HG03196 (cell line): ENCODE results near the gene CELSR3.

Experiments
- ATAC-seq: cut with Tn5 transposase; IDR thresholded peaks from one replicate; pipeline ENCODE4 v1.9.1; 2021; ENCODE audit not compliant: unreplicated experiment

CELSR3 gene

GRCh38 chr3:48662753-48663488 lies at the start of gene CELSR3:
CELSR3 (minus strand) TSS chr3:48662886; CDS start chr3:48662634, 252 bp downstream.
- ATAC-seq: no peak

GRCh38 chr3:48711727-48712126 lies 49.0 kb upstream of the CELSR3 start:
- no peak for ATAC-seq

- ATAC-seq: no peak
These were observed 46.4 kb upstream of the CELSR3 start for GRCh38 chr3:48709051-48709461.

GRCh38 chr3:48708481-48708889 lies 45.8 kb upstream of the CELSR3 start:
- ATAC-seq: no peak

GRCh38 chr3:48707157-48707556 lies 44.5 kb upstream of the CELSR3 start:
- ATAC-seq: no peak

GRCh38 chr3:48702320-48702920 lies 39.7 kb upstream of the CELSR3 start:
- no peak for ATAC-seq

GRCh38 chr3:48700731-48701405 lies 38.2 kb upstream of the CELSR3 start:
- no peak for ATAC-seq

- ATAC-seq: no peak
These were observed 36.2 kb upstream of the CELSR3 start for GRCh38 chr3:48698891-48699290.

- no peak for ATAC-seq
These were observed 35.3 kb upstream of the CELSR3 start for GRCh38 chr3:48697952-48698351.

GRCh38 chr3:48696601-48697000 lies 33.9 kb upstream of the CELSR3 start:
- no peak for ATAC-seq

GRCh38 chr3:48696156-48696555 lies 33.5 kb upstream of the CELSR3 start:
- ATAC-seq: no peak

- no peak for ATAC-seq
These were observed 32.7 kb upstream of the CELSR3 start for GRCh38 chr3:48695393-48695753.

- no peak for ATAC-seq
These were observed 32.1 kb upstream of the CELSR3 start for GRCh38 chr3:48694610-48695392.

- ATAC-seq: no peak
These were observed 31.1 kb upstream of the CELSR3 start for GRCh38 chr3:48693826-48694225.

GRCh38 chr3:48692551-48692950 lies 29.9 kb upstream of the CELSR3 start:
- no peak for ATAC-seq

- no peak for ATAC-seq
These were observed 28.3 kb upstream of the CELSR3 start for GRCh38 chr3:48690846-48691458.

GRCh38 chr3:48689384-48689783 lies 26.7 kb upstream of the CELSR3 start:
- ATAC-seq: no peak

- ATAC-seq: no peak
These were observed 26.0 kb upstream of the CELSR3 start for GRCh38 chr3:48688737-48689075.

GRCh38 chr3:48688032-48688736 lies 25.5 kb upstream of the CELSR3 start:
- no peak for ATAC-seq

GRCh38 chr3:48687220-48687678 lies 24.6 kb upstream of the CELSR3 start:
- no peak for ATAC-seq
